NCI-H524 treated with DMSO at 0.1 percent for 48 hours (cell line): ENCODE results near the gene LONRF3.
"Not testable (repeated sequence)": the region's sequence is repeated elsewhere in the genome, so short reads cannot be mapped to it uniquely, and the experiment has no call there.

Experiments used
- DNase-seq: peaks from one replicate; lab custom pipeline; 2025; lab: John Stamatoyannopoulos, UW

The LONRF3 gene

DNA sequence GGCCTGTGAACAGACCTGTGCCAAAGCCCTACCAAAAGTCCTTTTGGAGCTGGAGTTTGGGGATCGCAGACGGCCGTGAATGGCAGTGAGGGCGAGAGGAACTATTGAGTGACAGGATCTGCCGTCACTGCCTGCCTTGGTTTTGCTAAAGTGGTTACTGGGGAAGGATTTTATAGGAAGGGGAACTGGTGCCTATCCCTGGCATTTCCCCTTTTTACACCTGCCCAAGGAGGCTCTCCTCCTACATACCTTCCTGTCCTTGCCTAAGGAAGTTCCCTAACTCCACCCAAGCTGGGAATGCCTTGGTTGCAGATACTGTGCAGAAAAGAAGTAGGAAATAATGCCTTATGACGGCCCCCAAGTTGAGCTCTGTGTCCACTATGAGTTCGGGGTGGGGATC lies 14.5 kb downstream of the LONRF3 start:
- no peak for DNase-seq

DNA sequence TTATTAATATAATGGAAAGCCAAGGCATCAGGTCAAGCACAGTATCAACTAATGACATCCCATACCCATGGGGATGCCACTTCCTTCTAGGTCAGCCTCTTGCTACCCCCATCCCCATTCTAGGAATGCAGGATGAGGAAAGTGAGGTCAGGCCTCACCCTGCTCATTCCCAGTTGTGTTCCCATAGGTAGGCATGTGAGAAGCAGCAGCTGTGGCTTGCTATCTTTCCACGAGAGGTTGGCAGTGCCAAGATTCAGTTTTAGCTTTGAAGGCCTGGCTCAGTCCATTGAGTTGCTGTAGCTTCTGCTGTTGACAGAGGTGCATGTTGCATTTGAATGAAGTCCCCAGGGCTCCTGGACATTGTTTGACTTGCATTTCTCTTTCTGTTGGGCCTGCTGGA lies 15.5 kb downstream of the LONRF3 start:
- no peak for DNase-seq

DNA sequence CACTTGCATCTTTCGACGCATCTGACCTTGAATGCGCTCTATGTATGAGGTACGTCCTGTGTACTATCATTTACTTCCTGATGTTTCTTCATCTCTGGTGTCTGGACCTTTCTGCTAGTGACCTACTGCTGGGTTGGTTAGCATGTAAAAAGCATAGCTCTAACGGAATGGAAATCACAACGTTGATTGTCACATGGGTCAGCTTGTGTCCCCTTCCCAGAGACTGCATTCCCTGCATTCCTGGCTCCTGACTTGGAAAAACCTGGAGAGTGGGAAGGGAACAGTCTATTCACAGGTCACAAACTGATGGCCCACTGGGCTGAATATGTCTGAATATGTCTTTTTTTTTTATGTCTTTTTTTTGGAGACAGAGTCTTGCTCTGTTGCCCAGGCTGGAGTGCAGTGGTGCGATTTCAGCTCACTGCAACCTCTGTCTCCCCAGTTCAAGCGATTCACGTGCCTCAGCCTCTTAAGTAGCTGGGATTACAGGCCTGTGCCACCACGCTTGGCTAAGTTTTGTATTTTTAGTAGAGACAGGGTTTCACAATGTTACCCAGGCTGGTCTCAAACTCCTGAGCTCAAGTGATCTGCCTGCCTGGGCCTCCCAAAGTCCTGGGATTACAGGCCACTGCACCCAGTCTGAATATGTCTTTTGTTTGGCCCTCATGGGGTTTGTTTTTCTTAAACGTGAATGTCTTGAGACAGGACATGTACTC lies 16.3 kb downstream of the LONRF3 start:
- no peak for DNase-seq

DNA sequence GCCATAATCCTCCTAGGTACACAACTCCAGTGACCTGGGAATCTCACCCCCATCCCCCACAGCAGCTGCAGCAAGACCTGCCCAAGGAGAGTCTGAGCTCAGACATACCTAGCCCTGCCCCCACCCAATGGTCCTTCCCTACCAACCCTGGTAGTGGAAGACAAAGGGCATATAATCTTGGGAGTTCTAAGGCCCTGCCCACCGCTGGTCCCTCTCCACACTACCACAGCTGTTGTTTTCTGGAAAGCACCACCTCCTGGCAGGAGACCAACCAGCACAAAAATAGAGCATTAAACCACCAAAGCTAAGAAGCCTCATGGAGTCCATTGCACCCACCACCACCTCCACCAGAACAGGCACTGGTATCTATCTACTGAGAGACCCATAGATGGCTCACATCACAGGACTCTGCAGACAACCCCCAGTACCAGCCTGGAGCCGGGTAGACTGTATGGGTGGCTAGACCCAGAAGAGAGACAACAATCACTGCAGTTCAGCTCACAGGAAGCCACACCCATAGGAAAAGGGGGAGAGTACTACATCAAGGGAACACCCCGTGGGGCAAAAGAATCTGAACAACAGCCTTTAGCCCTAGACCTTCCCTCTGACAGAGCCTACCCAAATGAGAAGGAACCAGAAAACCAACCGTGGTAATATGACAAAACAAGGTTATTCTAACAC lies 18.2 kb downstream of the LONRF3 start:
- DNase-seq, result not testable (repeated sequence)

- no peak for DNase-seq
Observed at GRCh38 chrX:119003462-119003861, 29.0 kb downstream of the LONRF3 start.

DNA sequence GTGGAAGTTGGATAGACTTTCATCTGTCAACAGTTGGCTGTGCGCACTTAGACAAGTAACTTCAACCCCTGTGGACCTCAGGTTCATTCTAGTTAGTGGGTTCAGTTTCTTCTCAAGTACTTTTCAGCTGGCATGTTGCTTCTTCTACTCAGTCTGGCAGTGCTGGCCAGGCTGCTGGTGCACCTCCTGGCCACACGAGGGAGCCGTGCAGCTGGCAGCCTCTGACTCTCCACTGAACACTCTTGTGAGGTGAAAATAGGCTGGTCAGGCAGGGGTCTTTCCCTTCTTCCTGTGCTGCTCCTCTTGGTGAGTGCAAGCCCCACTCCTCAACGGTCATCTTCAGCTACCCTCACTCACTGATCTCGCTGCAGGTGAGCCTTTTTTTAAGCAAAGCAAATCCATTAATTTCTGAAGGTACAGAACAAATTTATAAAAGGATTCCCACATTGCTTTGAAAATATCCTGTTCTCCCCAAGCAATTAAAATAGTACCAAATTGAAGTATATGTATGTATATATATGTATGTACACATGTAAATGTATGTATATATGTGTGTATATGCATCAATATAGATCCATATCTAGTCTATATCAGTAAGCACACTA lies 30.6 kb downstream of the LONRF3 start:
- DNase-seq, result peak; percentile 1

- DNase-seq, result no peak
Observed at GRCh38 chrX:119007189-119007770, 32.9 kb downstream of the LONRF3 start.

DNA sequence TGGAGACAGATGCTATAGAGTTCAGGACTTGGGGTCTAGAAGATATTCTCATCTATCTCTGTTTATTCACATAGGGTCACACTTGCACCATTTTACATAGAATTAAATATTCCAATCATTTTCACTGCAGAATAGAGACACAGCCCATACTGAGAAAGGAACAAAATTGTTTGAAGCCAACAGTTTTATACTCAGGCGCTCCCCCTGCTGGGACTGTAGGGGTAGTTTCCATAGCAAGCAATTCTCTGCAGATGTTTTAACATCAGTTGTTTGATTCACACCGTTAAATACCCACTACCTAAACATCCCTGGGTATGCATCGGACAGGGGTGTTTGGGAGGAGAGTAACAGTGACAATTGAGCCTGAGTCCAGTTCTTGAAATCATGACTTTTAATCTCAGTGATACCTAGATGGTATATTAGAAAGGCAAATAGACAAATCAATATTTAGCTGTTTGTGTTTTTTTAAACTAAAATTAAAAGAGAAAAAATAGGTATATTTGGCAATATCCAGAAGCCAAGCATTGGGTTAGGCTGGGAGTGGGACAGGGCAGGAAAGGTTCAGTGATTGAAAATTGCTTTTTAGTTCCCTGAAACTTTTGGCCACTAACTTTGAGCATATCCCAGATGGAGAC lies 33.8 kb downstream of the LONRF3 start:
- DNase-seq, result no peak

- no peak for DNase-seq
Observed at GRCh38 chrX:119009071-119009470, 34.7 kb downstream of the LONRF3 start.

GRCh38 chrX:119010491-119010890 lies 36.1 kb downstream of the LONRF3 start:
- DNase-seq, result no peak

DNA sequence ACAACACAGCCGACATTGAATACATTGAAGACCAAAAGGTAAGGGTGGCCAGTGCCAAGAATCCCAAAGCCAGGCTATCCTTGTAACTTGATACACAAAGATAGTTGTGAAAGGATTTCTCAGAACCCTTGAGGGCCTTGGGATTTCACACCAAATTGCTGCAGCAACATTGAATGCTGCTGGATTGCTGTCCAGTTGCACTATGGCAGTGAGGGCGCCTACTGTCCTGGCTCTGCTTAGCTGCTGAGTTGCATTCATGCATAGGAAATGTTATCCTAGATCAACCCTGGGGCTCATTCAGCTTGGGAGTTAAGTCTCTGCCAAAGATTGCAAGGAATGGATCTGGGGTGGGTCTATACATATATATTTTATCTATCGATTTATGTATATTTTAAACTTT lies 38.7 kb downstream of the LONRF3 start:
- DNase-seq, result no peak

- no peak for DNase-seq
Observed at GRCh38 chrX:119015407-119016237, 41.2 kb downstream of the LONRF3 start.

GRCh38 chrX:119017077-119017476 lies 42.7 kb downstream of the LONRF3 start:
- DNase-seq, result no peak

DNA sequence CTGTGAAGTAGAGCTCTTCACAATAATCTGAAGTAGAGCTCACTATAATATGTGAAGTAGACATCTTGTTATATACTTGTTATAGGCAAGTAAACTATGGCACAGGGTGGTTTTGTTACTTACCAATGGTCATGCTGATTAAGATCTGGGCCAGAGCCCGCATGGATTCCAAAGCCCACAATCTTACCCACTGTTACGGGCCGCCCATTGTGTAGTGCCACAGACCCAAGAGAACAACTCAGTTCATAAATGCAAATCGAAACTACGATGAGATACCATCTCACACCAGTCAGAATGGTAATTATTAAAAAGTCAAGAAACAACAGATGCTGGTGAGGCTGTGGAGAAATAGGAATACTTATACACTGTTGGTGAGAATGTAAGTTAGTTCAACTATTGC lies 51.5 kb downstream of the LONRF3 start:
- no peak for DNase-seq

- not testable (repeated sequence) for DNase-seq
Observed at GRCh38 chrX:119026344-119026743, 51.9 kb downstream of the LONRF3 start.

GRCh38 chrX:119027960-119028732 lies 53.7 kb downstream of the LONRF3 start:
- DNase-seq, result not testable (repeated sequence)

DNA sequence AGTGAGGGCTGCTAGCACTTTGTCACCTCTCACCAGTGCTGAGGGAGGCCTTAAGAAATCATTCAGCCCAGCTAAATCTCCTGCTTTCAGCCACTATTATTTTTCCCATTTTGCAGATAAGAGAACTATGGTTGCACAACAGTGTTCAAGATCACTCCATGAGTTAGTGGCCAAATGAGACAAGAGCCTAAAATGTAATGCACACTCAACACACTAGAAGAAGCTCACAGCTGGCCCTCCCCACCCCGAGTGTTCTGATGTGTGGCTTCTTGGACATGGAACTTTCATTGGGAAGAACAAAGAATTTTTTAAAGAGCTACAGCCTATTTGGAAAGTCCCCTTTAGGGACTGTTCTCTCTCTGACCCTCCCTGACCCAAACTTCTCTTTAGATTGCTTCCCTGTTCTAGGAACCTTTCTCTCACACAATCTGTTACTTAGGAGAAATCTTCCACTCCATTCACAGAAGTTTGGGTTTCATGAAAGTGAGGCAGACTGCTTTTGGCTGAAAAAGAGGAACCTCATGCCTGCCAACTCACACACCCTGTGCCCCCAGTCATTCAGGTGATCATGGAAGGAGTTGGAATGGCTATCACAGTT lies 54.4 kb downstream of the LONRF3 start:
- no peak for DNase-seq

DNA sequence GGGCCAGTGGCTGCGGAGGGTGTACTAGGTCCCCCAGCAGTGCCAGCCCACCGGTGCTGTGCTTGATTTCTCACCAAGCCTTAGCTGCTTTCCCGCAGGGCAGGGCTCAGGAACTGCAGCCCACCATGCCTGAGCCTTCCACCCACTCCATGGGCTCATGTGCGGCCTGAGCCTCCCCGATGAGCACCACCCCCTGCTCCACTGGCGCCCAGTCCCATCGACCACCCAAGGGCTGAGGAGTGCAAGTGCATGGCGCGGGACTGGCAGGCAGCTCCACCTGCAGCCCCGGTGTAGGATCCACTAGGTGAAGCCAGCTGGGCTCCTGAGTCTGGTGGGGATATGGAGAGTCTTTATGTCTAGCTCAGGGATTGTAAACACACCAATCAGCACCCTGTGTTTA lies 55.2 kb downstream of the LONRF3 start:
- not testable (repeated sequence) for DNase-seq

- DNase-seq, result no peak
Observed at GRCh38 chrX:119030990-119031389, 56.6 kb downstream of the LONRF3 start.
